Dedifferentiated amniotic fluid mesenchymal stem cell (primary cell): ENCODE results near the gene TMEM40.
"Not testable (repeated sequence)": the region's sequence is repeated elsewhere in the genome, so short reads cannot be mapped to it uniquely, and the experiment has no call there.

Experiments
- DNase-seq: peaks from one replicate; pipeline ENCODE4 v3.0.0-alpha.2; 2016; ENCODE audit errors: extremely low spot score

TMEM40 gene

GRCh38 chr3:12719541-12719940, 39.5 kb downstream of the TMEM40 start:
- DNase-seq = no peak

GRCh38 chr3:12716605-12717151, 42.4 kb downstream of the TMEM40 start:
- peak; percentile 39 for DNase-seq

- no peak for DNase-seq
Measured at GRCh38 chr3:12714278-12714677, 44.8 kb downstream of the TMEM40 start.

GRCh38 chr3:12710062-12710461, 49.0 kb downstream of the TMEM40 start:
- no peak for DNase-seq

- no peak for DNase-seq
Measured at GRCh38 chr3:12709334-12709733, 49.7 kb downstream of the TMEM40 start.

- DNase-seq = peak; percentile 81
Measured at GRCh38 chr3:12708584-12709192, 50.4 kb downstream of the TMEM40 start.

- DNase-seq = no peak
Measured at GRCh38 chr3:12707449-12707848, 51.6 kb downstream of the TMEM40 start.

GRCh38 chr3:12706504-12707253, 52.4 kb downstream of the TMEM40 start:
- peak; percentile 58 for DNase-seq

- no peak for DNase-seq
Measured at GRCh38 chr3:12705981-12706380, 53.1 kb downstream of the TMEM40 start.

GRCh38 chr3:12705374-12705926, 53.6 kb downstream of the TMEM40 start:
- no peak for DNase-seq

GRCh38 chr3:12702501-12702900, 56.6 kb downstream of the TMEM40 start:
- no peak for DNase-seq

- DNase-seq = not testable (repeated sequence)
Measured at GRCh38 chr3:12701601-12702000, 57.5 kb downstream of the TMEM40 start.

- DNase-seq = no peak
Measured at GRCh38 chr3:12700800-12701199, 58.3 kb downstream of the TMEM40 start.

- no peak for DNase-seq
Measured at GRCh38 chr3:12695916-12696315, 63.1 kb downstream of the TMEM40 start.

- DNase-seq = no peak
Measured at GRCh38 chr3:12695112-12695511, 63.9 kb downstream of the TMEM40 start.

- DNase-seq = no peak
Measured at GRCh38 chr3:12692444-12692843, 66.6 kb downstream of the TMEM40 start.

GRCh38 chr3:12689997-12690711, 68.9 kb downstream of the TMEM40 start:
- no peak for DNase-seq

GRCh38 chr3:12687948-12688347, 71.1 kb downstream of the TMEM40 start:
- no peak for DNase-seq

GRCh38 chr3:12686096-12686495, 73.0 kb downstream of the TMEM40 start:
- no peak for DNase-seq
